Uterus (tissue), 2 donors: ENCODE results near the gene RPL27A.

Source experiments
- CTCF ChIP-seq, 4 experiments: fragments of 200-600 bp in 2 of 4; fragments of 450-650 bp in 2 of 4; sonication (generic) in 2 of 4; IDR thresholded peaks; one replicate each; pipeline ENCODE4 v1.5.1; 2016 to 2019; ENCODE audit warnings: antibody characterized with exemption in 4 of 4, mild to moderate bottlenecking in 2 of 4, moderate library complexity in 1 of 4
- POLR2A ChIP-seq, 2 donors: fragments of 450-650 bp; IDR thresholded peaks; one replicate each; pipeline ENCODE4 v1.6.1; 2016; ENCODE audit warnings: antibody characterized with exemption in 2 of 2, mild to moderate bottlenecking in 1 of 2, moderate library complexity in 1 of 2

- TF ChIP-seq CTCF (IDR thresholded peaks at IDR 0.05) (no peak), POLR2A (IDR thresholded peaks at IDR 0.05) (no peak)
These were observed 38.4 kb downstream of the RPL27A start for GRCh38 chr11:8720868-8721608.
